UCSD-AML1 (cell line): ENCODE results near the gene ADGRD1.
"Not testable (repeated sequence)": the region's sequence is repeated elsewhere in the genome, so short reads cannot be mapped to it uniquely, and the experiment has no call there.

Source experiments
- DNase-seq: peaks from one replicate; lab custom pipeline; 2025; ENCODE audit not compliant: unreplicated experiment; lab: John Stamatoyannopoulos, UW

ADGRD1 gene

GRCh38 chr12:130937063-130937462 is 16.6 kb upstream of the ADGRD1 start:
- DNase-seq, result no peak

GRCh38 chr12:130937546-130937945 is 16.2 kb upstream of the ADGRD1 start:
- not testable (repeated sequence) for DNase-seq

- no peak for DNase-seq
These were observed 15.5 kb upstream of the ADGRD1 start for GRCh38 chr12:130938186-130938585.

GRCh38 chr12:130944878-130945277 is 8.8 kb upstream of the ADGRD1 start:
- DNase-seq, result no peak

GRCh38 chr12:130945786-130946492 is 7.8 kb upstream of the ADGRD1 start:
- DNase-seq, result no peak

GRCh38 chr12:130947028-130947613 is 6.6 kb upstream of the ADGRD1 start:
- DNase-seq, result no peak

GRCh38 chr12:130948136-130948535 is 5.6 kb upstream of the ADGRD1 start:
- no peak for DNase-seq

- DNase-seq, result no peak
These were observed 5.0 kb upstream of the ADGRD1 start for GRCh38 chr12:130948751-130949150.

- DNase-seq, result no peak
These were observed 3.9 kb upstream of the ADGRD1 start for GRCh38 chr12:130949806-130950205.

GRCh38 chr12:130951636-130952035 is 2.1 kb upstream of the ADGRD1 start:
- no peak for DNase-seq

- no peak for DNase-seq
These were observed 1.3 kb upstream of the ADGRD1 start for GRCh38 chr12:130952171-130952954.

- DNase-seq, result no peak
These were observed 781 bp downstream of the ADGRD1 start for GRCh38 chr12:130954544-130954831.

GRCh38 chr12:130955238-130955816 is 1.6 kb downstream of the ADGRD1 start:
- no peak for DNase-seq

GRCh38 chr12:130956009-130956408 is 2.3 kb downstream of the ADGRD1 start:
- no peak for DNase-seq

GRCh38 chr12:130956456-130957303 is 3.0 kb downstream of the ADGRD1 start:
- no peak for DNase-seq

GRCh38 chr12:130957304-130957621 is 3.6 kb downstream of the ADGRD1 start:
- DNase-seq, result no peak

GRCh38 chr12:130958557-130959140 is 4.9 kb downstream of the ADGRD1 start:
- DNase-seq, result no peak

- DNase-seq, result no peak
These were observed 5.9 kb downstream of the ADGRD1 start for GRCh38 chr12:130959632-130960031.

GRCh38 chr12:130960058-130960457 is 6.4 kb downstream of the ADGRD1 start:
- no peak for DNase-seq

GRCh38 chr12:130960787-130961186 is 7.1 kb downstream of the ADGRD1 start:
- DNase-seq, result no peak

GRCh38 chr12:130961921-130962451 is 8.3 kb downstream of the ADGRD1 start:
- DNase-seq, result no peak
